GM18502 (cell line): Measurements from ENCODE around the gene UQCR10.
"Not testable (repeated sequence)": the region's sequence is repeated elsewhere in the genome, so short reads cannot be mapped to it uniquely, and the experiment has no call there.

ENCODE experiments used
- ATAC-seq: cut with Tn5 transposase; IDR thresholded peaks from one replicate; pipeline ENCODE4 v1.9.1; 2021; ENCODE audit warnings: mild to moderate bottlenecking; ENCODE audit not compliant: unreplicated experiment, poor library complexity

Gene UQCR10

GRCh38 chr22:29735416-29735815 is 31.8 kb upstream of the UQCR10 start:
- ATAC-seq: no peak

- no peak for ATAC-seq
These were observed 29.7 kb upstream of the UQCR10 start for GRCh38 chr22:29737251-29738117.

- no peak for ATAC-seq
These were observed 28.9 kb upstream of the UQCR10 start for GRCh38 chr22:29738118-29738815.

GRCh38 chr22:29739346-29739875 is 27.8 kb upstream of the UQCR10 start:
- ATAC-seq: no peak

GRCh38 chr22:29740216-29740615 is 27.0 kb upstream of the UQCR10 start:
- no peak for ATAC-seq

- ATAC-seq: no peak
These were observed 25.2 kb upstream of the UQCR10 start for GRCh38 chr22:29741926-29742325.

GRCh38 chr22:29742326-29742725 is 24.8 kb upstream of the UQCR10 start:
- ATAC-seq: no peak

GRCh38 chr22:29744902-29745301 is 22.3 kb upstream of the UQCR10 start:
- no peak for ATAC-seq

GRCh38 chr22:29747832-29748231 is 19.3 kb upstream of the UQCR10 start:
- ATAC-seq: no peak

GRCh38 chr22:29748248-29748893 is 18.8 kb upstream of the UQCR10 start:
- no peak for ATAC-seq

GRCh38 chr22:29750029-29750428 is 17.1 kb upstream of the UQCR10 start:
- no peak for ATAC-seq

GRCh38 chr22:29750559-29751538 is 16.3 kb upstream of the UQCR10 start:
- ATAC-seq: no peak

- ATAC-seq: no peak
These were observed 15.5 kb upstream of the UQCR10 start for GRCh38 chr22:29751669-29752068.

- ATAC-seq: no peak
These were observed 13.1 kb upstream of the UQCR10 start for GRCh38 chr22:29753808-29754657.

- not testable (repeated sequence) for ATAC-seq
These were observed 12.3 kb upstream of the UQCR10 start for GRCh38 chr22:29754658-29755395.

GRCh38 chr22:29755889-29756288 is 11.3 kb upstream of the UQCR10 start:
- no peak for ATAC-seq

- ATAC-seq: no peak
These were observed 10.8 kb upstream of the UQCR10 start for GRCh38 chr22:29756341-29756740.

- no peak for ATAC-seq
These were observed 10.1 kb upstream of the UQCR10 start for GRCh38 chr22:29757096-29757495.
